PC-3 (cell line): Measurements from ENCODE around the gene PFKFB4. TPM values are rescaled to one million over a fixed set of nuclear protein-coding genes. Genes with fewer than 3 reads are reported as not detected.

ENCODE experiments used
- ATAC-seq: fragments of 200-7000 bp; cut with Tn5 transposase; 2 replicates; pipeline ENCODE4 v1.9.1; 2020; ENCODE audit warnings: mild to moderate bottlenecking, moderate library complexity
- BruUV-seq: library from RNA; stranded (reverse); fragments of 400-500 nt; replicated peaks from 2 replicates; lab custom pipeline; 2021; lab: Mats Ljungman, UMichigan
- CTCF ChIA-PET: fragments of 300-600 bp; sonication (Branson Sonifier 250); formaldehyde crosslinking; loops from one replicate; lab custom pipeline; 2022; ENCODE audit warnings: antibody characterized with exemption; lab: Charles Lee
- POLR2A ChIA-PET: fragments of 300-600 bp; sonication (Branson Sonifier 250); formaldehyde crosslinking; loops from one replicate; lab custom pipeline; 2022; ENCODE audit warnings: antibody characterized with exemption; ENCODE audit not compliant: unreplicated experiment; lab: Charles Lee
- DNase-seq: peaks from one replicate; pipeline ENCODE4 v3.0.0-alpha.2; 2015
- H2AFZ ChIP-seq: fragments of 300-600 bp; sonication (generic); 2 replicates; pipeline ENCODE4 v1.6.0; 2016; ENCODE audit warnings: antibody characterized with exemption, low read length
- H3F3A ChIP-seq: fragments of 300-600 bp; sonication (generic); one replicate; pipeline ENCODE4 v1.6.0; 2017; ENCODE audit warnings: antibody characterized with exemption, low read length, control low read depth, mild to moderate bottlenecking; ENCODE audit not compliant: unreplicated experiment
- H3K27ac ChIP-seq: fragments of 300-600 bp; sonication (generic); 2 replicates; pipeline ENCODE4 v1.5.1; 2016; ENCODE audit warnings: mild to moderate bottlenecking, low read length
- H3K27me3 ChIP-seq: fragments of 300-600 bp; sonication (generic); 2 replicates; pipeline ENCODE4 v1.6.1; 2016; ENCODE audit warnings: low read length, mixed read lengths
- H3K36me3 ChIP-seq: fragments of 300-600 bp; sonication (generic); 2 replicates; pipeline ENCODE4 v1.6.1; 2016; ENCODE audit warnings: low read depth, mixed run types, low read length, mixed read lengths
- H3K4me1 ChIP-seq: fragments of 300-600 bp; sonication (generic); 2 replicates; pipeline ENCODE4 v1.5.1; 2016; ENCODE audit warnings: low read length; ENCODE audit not compliant: insufficient read depth
- H3K4me2 ChIP-seq: fragments of 300-600 bp; sonication (generic); 2 replicates; pipeline ENCODE4 v1.6.0; 2016; ENCODE audit warnings: low read length
- H3K4me3 ChIP-seq: fragments of 300-600 bp; sonication (generic); 2 replicates; pipeline ENCODE4 v1.5.1; 2016; ENCODE audit warnings: mild to moderate bottlenecking, low read length, mixed read lengths
- H3K79me2 ChIP-seq: fragments of 300-600 bp; sonication (generic); 2 replicates; pipeline ENCODE4 v1.6.1; 2017; ENCODE audit warnings: low read length, mixed read lengths
- H3K9ac ChIP-seq: fragments of 300-600 bp; sonication (generic); 2 replicates; pipeline ENCODE4 v1.6.0; 2016; ENCODE audit warnings: mild to moderate bottlenecking, low read length
- H3K9me2 ChIP-seq: fragments of 300-600 bp; sonication (generic); replicated peaks from 2 replicates; pipeline ENCODE4 v1.6.1; 2016; ENCODE audit warnings: mixed run types, low read length, mixed read lengths
- H3K9me3 ChIP-seq: fragments of 300-600 bp; sonication (generic); 2 replicates; pipeline ENCODE4 v1.6.1; 2016; ENCODE audit warnings: low read length, mixed read lengths
- H4K20me1 ChIP-seq: fragments of 300-600 bp; sonication (generic); 2 replicates; pipeline ENCODE4 v1.6.1; 2016; ENCODE audit warnings: low read length, mixed read lengths
- EZH2 ChIP-seq: fragments of 300-600 bp; sonication (generic); IDR thresholded peaks from one replicate; pipeline ENCODE4 v1.6.1; 2017; ENCODE audit warnings: antibody characterized with exemption, mild to moderate bottlenecking, low read length; ENCODE audit not compliant: unreplicated experiment
- EZH2phosphoT487 ChIP-seq: fragments of 300-600 bp; sonication (generic); IDR thresholded peaks from 2 replicates; pipeline ENCODE4 v1.6.1; 2018; ENCODE audit warnings: mild to moderate bottlenecking, antibody characterized with exemption, low read length, borderline replicate concordance
- intact Hi-C: fragments of 100-400 bp; cut with micrococcal nuclease; formaldehyde crosslinking; loops from 2 replicates; pipeline ENCODE4 v1.9.0; 2023
- total RNA-seq: library from RNA; depleted of rRNA; stranded (reverse); fragments of >200 nt; gene quantifications from 2 replicates; pipeline ENCODE4 v1.2.3, GENCODE V29; 2014
- TF ChIP-seq, protein P1 (sequence below): fragments of 300-600 bp; sonication (generic); conservative IDR thresholded peaks from 2 replicates; pipeline ENCODE4 v1.5.1; 2017; ENCODE audit warnings: antibody characterized with exemption, low read depth, mild to moderate bottlenecking, low read length

PFKFB4 gene
- total RNA-seq, 1 experiment from 2014 or later, result 33.5 TPM

DNA sequence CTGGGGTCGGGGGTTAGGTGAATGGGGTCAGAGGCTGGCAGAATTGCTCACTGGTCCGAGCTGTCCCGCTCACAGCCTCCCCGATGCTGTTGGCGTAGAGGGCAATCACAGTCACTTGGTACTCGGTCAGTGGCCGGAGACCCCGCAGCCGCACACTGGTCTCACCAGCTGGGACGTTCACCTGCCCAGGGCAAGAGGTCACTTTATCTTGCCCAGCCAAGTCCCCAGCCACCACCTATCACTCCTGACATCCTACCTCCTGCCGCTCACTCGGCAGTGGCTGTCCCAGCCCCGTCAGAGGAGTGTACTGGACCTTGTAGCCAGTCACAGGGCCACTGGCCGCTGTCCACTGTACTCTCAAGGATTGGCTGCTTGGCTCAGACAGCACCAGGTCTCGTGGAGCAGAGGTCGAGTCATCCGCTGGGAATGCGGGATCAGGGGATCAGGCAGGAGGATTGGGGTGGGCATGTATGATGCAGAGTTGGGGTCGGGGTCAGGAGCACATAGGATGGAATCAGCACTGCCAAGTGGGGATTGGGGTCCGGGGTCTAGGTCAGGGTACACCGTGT, 36.0 kb upstream of the PFKFB4 start:
- ChIA-PET CTCF (no interaction called here), POLR2A (no interaction called here)
- BruUV-seq, result no TSS peak
- no peak for ATAC-seq
- Histone ChIP-seq H3K4me1 (peaks cover 29% of the 10 kb centered on the region), H3K36me3 (peaks cover 5% of the 10 kb centered on the region), H3K27ac (no peak overlapping the region), H3K4me3 (no peak overlapping the region), H3F3A (no peaks in the 10 kb centered on the region), H3K79me2 (no peaks in the 10 kb centered on the region), H3K9ac (no peak overlapping the region), H4K20me1 (no peaks in the 10 kb centered on the region), H2AFZ (no peak overlapping the region), H3K9me2 (no peaks in the 10 kb centered on the region), H3K4me2 (no peak overlapping the region), H3K9me3 (no peaks in the 10 kb centered on the region), H3K27me3 (no peaks in the 10 kb centered on the region)
- no peak for DNase-seq
- no peak for TF ChIP-seq EZH2
- intact Hi-C loops, result no loop called here

DNA sequence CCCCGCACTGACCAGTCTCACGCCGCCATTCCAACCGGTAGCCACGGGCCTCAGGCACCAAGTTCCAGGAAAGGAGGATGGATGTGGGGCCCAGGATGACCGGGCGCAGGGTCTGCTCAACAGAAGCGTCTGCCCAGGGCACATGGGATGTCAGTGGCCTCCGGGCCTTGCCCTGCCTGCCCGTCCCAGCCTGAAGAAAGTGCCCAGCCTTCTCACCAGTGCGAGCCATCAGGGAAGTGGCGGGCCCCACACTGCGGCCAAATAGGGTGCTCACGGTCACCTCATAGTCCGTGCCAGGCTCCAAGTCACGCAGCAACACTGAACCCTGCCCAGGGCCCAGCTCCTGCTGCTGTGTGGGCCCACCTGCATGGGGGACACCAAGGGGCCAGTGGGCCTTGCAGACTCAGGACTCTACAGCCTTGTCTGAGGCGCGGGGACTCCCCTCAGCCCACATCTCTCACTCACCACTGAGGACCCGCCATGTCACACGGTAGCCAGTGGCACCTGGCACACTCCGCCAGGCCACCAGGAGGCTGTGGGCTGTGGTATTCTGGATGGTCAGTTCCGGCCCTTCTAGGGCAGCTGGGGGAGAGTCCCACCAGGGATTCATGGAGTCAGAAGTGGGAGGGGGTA, 35.4 kb upstream of the PFKFB4 start:
- intact Hi-C loops, result no loop called here
- BruUV-seq, result no TSS peak
- Histone ChIP-seq H3K27ac (no peak overlapping the region), H3K36me3 (no peaks in the 10 kb centered on the region), H3K9ac (no peak overlapping the region), H3K4me3 (no peak overlapping the region), H3K79me2 (no peaks in the 10 kb centered on the region), H3F3A (no peaks in the 10 kb centered on the region), H3K9me2 (no peaks in the 10 kb centered on the region), H3K4me2 (no peak overlapping the region), H3K9me3 (no peaks in the 10 kb centered on the region), H3K27me3 (no peaks in the 10 kb centered on the region), H3K4me1 (peaks cover 23% of the 10 kb centered on the region), H4K20me1 (no peaks in the 10 kb centered on the region), H2AFZ (no peak overlapping the region)
- no peak for DNase-seq
- CTCF ChIA-PET, result no interaction called here
- POLR2A ChIA-PET, result no interaction called here
- no peak for ATAC-seq
- TF ChIP-seq EZH2 (no peak), EZH2phosphoT487 (no peak)
- TF ChIP-seq, protein P1, sequence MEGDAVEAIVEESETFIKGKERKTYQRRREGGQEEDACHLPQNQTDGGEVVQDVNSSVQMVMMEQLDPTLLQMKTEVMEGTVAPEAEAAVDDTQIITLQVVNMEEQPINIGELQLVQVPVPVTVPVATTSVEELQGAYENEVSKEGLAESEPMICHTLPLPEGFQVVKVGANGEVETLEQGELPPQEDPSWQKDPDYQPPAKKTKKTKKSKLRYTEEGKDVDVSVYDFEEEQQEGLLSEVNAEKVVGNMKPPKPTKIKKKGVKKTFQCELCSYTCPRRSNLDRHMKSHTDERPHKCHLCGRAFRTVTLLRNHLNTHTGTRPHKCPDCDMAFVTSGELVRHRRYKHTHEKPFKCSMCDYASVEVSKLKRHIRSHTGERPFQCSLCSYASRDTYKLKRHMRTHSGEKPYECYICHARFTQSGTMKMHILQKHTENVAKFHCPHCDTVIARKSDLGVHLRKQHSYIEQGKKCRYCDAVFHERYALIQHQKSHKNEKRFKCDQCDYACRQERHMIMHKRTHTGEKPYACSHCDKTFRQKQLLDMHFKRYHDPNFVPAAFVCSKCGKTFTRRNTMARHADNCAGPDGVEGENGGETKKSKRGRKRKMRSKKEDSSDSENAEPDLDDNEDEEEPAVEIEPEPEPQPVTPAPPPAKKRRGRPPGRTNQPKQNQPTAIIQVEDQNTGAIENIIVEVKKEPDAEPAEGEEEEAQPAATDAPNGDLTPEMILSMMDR, result no peak

DNA sequence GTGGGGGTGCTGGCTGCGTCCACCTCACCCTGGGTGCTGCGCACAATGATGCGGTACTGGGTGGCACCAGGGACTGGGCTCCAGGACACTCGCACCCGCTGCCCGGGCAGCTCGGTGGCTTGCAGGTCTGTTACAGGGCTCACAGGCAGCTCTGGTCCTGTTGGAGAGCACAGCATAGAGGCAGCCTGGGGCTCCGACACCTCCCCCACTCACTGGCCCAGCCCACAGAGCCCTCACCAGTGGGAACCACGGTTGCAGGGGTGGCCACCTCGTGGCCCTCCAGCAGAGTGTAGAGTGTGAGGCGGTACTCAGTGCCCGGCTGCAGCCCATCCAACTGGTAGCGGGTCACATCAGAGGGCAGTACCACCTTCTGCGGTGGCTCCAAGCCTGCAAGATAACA, 34.8 kb upstream of the PFKFB4 start:
- TF ChIP-seq, protein P1, result no peak
- no peak for TF ChIP-seq EZH2phosphoT487
- TF ChIP-seq EZH2, result no peak
- DNase-seq, result no peak
- Histone ChIP-seq H4K20me1 (no peaks in the 10 kb centered on the region), H2AFZ (no peak overlapping the region), H3K79me2 (no peaks in the 10 kb centered on the region), H3K9me2 (no peaks in the 10 kb centered on the region), H3K4me3 (no peak overlapping the region), H3F3A (no peaks in the 10 kb centered on the region), H3K27me3 (no peaks in the 10 kb centered on the region), H3K9ac (no peak overlapping the region), H3K27ac (no peak overlapping the region), H3K4me2 (no peak overlapping the region), H3K9me3 (no peaks in the 10 kb centered on the region), H3K36me3 (no peaks in the 10 kb centered on the region), H3K4me1 (peaks cover 18% of the 10 kb centered on the region)
- ChIA-PET POLR2A (no interaction called here), CTCF (interaction anchor here (0.5 kb wide), 1 partner anchor 11 kb away, joined by 8 read pairs; no protein-coding TSS in a partner anchor)
- intact Hi-C loops, result no loop called here
- BruUV-seq, result no TSS peak
- no peak for ATAC-seq
